ENCODE results near the gene MARK4.

GRCh38 chr19:45307361-45307760 lies 56.3 kb downstream of the MARK4 start:
- TF ChIP-seq CTCF (IDR thresholded peaks at IDR 0.05) (no peak), POLR2A (IDR thresholded peaks at IDR 0.05) (no peak)

All from esophagus squamous epithelium (tissue), 4 donors.